GM19452 (cell line): ENCODE data around the gene PROX2.

Experiments used
- ATAC-seq: cut with Tn5 transposase; IDR thresholded peaks from one replicate; pipeline ENCODE4 v1.9.1; 2021; ENCODE audit not compliant: unreplicated experiment

PROX2 gene

DNA sequence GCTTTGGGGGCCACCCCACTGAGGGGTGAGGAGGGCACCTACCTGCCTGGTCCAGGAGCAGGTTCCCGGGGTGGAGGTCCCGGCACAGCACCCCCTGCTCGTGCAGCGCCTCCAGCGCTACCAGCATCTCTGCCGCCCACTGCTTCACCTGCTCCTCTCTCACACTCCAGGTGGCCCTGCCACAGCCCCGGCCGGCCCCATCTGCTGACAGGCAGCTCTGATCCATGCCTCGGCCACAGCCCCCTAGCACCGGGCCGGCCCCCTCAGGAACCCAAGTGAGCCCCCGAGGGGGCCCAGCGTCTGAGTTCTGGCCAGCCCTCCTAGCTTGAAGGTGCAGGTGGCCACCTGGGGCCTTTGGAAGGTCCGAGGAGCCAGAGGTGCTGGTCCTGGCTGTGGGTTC is 33.6 kb upstream of the PROX2 start:
- no peak for ATAC-seq

DNA sequence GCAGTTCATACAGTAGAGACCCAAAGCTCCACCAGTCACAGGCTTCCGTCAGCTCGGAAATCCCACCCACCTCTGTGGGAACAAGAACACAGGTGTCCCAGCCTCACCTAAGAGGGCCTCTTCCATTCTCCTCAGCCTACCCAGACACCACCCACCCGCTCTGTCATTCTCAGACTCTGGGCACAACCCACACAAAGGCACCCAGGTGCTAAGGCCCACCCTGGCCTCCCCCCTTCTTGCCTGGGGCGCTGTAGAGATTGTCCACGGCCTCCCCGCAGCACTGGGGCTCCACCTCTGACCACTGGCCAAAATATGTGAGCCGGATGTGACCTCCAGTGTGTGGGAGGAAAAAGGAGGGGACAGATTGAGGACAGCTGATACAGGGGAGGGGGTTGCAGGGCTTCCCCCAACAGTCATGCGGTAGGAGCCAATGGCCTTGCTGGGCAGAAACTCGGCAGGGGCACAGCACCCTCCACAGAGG is 33.0 kb upstream of the PROX2 start:
- ATAC-seq, result no peak

DNA sequence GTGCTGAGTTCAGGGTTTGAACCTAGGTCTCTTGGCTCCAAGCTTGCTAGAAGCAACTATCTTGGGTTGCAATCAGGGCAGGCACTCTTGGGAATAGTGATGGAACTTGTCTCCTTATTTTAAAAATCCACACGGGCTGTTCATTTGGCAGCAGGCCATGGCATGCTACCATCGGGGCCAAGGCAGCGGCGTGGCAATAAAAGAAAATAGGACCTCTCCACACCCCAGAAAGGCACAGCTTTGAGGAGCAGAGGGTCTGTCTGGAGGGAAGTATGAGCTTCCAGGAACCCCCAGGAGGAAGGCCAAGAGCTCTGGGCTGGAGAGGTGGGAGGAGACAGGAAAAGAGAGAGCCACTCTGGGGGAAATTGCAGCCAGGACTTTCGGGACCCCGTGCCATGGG is 31.8 kb upstream of the PROX2 start:
- ATAC-seq, result no peak

DNA sequence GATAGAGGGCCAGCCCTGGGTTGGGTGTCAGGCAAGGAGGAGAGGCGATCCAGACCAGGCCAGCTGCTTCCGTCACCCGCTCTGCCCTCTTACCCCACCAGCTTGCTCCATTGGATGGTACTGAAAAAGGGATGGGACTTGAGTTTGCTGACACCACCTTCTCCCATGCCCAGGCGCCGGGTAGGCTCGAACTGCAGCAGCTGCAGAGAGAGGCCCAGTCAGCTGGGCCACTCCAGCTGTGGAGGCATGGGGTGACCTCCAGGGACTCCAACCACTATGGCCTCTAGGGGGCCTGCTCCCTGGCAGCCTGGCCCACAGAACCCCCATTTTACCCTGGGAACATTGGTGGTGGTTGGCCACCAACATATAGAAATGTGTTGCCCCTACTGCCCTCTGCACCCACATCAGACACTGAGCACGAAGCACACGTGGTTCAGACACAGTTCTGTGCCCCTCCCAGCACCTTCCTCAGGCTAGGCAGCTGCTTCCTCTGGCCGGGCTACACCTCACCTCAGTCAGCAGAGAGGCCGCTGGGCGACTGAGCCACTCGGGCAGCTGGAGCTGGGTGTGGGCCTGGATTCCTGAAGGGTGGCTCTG is 31.1 kb upstream of the PROX2 start:
- no peak for ATAC-seq

DNA sequence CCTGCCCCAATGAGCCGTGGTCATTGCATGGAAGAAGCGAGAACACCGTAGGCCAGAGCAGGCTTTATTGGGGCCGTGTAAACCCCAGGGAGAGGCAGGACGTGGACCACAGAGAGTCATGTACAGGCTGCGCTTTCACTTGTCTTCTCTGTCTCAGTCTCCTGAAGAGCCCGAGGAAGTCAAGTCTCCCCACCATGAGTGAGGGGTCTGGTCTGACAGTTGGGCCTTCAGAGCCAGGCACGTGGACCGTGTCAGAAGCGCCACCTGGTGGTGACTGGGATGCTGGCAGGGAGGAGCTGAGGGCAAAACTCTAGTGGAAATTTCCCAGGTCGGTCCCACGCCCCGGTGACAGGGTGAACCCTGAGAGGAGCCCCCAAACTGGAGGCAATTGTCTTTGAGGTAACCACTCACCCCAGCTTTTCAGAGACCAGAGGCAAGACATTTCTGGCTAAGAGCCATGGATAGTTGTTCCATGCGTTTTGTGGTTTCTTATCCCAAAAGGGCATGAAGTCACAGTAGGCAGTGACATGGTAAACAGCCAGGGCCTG is 29.7 kb upstream of the PROX2 start:
- no peak for ATAC-seq

DNA sequence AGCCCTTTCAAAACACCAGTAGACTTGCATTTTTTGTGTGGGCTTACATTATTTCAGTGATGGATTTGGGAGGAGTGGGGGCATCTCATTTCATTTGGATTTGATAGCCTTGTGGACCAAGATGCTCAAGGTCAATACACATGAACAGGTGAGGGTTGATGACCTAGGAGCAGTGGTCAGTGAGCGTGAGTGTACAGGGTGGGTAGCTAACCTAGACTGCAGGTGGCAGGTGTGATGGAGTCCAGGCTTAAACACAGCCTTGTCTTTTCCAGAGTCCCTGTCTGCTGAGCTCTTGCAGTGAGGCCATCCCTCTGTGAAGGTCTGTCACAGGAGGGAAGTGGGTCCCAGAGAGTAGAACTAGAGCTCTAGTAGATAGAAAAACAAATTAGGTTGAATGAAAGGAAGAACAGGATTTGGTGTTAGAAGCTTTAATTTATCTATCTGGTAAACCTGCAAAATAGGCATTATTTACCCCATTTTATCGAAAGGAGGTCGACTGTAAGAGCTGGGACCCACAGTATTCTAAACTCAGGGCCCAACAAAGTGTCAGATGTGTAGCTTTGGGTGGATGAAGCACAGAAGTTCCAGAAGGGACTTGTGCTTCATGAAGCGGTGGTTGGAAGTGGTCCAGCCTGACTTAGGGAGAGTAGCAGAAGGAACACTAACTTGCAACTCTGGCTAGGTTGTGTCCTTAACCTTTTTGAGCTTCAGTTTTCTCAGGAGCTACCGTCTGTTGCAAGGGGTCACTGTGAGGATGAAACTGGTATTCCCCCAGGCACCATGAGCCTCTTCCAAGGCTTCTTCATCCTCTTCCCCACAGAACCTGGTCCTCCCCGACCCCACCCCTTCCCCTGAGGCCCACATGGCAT is 28.9 kb upstream of the PROX2 start:
- ATAC-seq, result no peak

DNA sequence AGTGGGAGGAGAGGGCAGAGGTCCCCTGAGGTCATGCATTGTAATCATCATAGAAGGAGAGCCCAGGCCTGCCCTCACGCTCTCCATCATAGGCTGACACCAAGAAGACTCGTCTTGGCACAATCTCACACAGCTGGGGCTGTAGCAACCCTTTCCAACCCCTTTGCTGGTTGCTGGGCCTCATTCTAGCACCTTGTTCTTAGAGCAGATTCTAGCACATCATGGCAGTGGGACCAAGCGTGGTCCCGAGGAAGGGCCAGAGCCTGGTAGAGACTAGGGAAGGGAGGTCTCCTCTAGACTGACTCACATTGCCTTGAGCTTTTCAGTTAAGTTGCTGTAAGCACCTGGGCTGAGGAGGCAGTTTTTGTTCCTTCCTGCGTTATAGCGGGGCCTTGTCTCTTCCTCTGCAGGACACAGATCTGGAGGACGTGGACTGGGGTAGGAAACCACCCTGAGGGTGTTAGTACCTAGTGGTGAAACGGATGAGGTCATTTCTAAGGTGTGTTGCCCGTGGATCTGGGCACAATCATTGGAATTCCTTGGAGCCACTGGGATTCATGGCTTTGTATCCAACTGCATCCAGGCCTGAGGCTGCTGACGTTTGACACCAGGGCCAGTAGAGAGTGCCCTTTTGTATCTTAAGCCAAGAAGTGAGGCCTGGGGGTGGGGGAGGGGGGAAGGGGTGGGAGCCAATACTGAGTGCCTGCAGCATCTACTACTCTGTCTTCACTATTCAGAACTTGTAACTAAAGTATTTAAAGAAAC is 27.2 kb upstream of the PROX2 start:
- no peak for ATAC-seq

DNA sequence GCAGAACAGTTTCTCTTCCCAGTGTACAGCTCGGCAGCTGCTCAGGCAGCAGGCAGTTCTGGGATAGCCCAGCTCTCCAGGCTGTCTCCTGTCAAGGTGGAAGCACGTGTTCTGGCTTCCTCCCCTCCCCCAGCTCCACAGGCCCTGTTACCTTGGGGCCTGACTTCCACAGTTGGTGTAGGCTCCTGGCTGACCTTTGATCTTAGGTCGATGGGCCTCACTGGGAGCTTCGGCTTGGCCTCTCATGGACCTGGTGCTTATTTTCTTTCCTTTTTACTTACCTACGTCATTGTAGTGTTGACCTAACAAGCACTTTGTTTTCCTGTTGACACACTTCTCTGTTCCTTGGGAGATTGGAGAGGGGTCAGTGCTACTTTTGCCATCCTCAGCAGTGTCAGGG is 22.7 kb upstream of the PROX2 start:
- no peak for ATAC-seq

DNA sequence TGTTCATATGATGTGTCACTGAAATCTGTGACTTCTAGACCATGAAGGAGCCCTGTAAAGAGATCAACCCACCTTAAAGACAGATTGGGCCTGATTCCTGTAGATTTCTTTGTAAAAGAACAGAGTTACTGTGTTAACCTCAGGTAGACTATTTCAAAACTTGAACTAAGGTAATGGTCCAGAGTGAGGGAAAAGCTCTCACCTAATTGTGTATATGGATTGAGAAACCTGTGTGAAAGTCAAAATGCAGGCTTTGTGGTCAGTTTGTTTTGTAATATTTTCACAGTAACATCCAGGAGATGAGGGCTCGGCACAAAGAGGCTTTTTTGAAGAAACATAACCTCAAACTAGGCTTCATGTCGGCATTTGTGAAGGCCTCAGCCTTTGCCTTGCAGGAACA is 22.1 kb upstream of the PROX2 start:
- no peak for ATAC-seq

DNA sequence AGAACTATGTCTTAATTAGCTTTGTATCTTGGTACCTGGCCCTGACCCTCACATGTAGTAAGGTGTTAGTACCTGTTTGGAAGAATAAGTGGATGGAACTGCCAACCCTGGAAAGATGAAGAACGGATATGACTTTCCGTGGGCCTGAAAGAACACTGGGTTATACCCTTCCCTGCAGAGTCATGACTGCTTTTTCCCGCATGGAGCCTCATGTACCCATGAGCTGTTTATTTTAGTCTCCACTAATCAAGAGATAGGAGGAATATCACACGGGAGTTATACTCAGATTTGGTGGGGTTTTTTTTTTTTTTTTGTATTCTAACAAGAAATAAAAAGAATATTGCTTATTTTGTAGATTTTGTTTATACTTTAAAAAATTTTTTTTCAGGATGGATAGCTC is 21.7 kb upstream of the PROX2 start:
- ATAC-seq, result no peak

DNA sequence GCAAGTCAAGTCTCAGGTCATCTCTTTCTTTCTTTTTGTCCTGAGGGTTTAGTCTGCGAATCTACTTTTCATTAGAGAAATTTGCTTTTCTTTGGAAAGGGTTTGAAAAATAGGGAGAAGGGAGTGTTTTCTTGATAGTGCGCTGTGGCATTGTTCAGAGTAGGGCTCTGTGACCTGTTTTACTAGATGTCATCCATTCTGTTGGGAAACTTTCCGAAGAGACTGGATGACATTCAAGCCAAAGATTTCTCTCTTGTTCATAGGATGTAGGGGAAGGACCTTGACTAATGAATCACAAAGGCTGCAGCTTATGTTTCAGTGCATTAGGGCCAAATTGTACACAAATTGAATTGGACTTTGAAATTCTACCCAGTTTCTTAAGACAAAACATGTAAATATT is 20.5 kb upstream of the PROX2 start:
- ATAC-seq, result no peak

DNA sequence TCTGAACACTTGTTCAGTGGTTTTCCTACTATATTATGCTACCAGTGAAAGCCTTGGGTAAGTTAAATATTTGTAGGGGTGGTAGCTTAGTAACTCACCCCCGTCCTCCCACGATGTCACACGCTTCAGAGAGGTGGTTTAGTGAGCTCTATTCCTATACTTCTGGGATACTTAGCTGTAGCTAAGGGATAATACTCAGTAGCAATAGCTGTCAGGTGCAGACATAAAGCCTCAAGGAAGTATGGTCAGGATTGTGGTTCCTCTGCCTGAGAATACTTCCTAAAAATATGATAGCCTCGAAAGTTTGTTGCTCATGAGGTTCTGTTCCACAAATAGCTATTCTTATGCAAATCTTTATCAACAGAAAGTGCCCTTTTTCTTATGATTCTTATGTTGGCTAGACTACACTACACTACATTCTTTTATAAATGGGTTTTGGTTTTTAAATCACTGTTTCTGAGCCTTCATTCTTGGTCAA is 17.7 kb upstream of the PROX2 start:
- peak; percentile 64 for ATAC-seq

DNA sequence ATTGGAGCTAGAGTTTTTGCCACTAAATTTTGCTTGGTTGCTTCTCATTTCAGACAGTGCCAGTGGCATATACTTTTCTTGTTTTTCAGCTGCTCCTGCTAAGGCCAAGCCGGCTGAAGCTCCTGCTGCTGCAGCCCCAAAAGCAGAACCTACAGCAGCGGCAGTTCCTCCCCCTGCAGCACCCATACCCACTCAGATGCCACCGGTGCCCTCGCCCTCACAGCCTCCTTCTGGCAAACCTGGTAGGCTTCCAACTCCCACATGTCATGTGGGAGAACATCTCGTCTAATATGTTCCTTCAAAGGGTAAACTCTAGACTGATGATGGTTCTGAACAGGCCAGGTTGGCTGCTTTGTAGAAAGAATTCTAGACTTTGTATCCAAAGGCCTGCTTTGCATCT is 16.8 kb upstream of the PROX2 start:
- ATAC-seq, result no peak

DNA sequence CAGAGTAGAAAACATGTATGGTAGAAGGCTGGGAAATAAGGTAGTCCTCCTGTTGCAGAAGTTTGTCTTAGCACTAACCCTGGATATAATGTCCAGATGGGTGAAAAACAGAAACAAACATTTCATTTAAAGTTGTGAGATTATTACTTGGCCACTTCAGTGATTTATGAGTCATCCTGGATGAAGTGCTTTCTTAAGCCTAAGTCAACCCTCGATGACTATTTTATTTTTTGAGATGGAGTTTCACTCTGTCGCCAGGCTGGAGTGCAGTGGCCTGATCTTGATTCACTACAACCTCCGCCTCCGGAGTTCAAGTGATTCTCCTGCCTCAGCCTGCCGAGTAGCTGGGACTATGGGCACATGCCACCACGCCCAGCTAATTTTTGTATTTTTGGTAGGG is 15.9 kb upstream of the PROX2 start:
- ATAC-seq, result no peak

DNA sequence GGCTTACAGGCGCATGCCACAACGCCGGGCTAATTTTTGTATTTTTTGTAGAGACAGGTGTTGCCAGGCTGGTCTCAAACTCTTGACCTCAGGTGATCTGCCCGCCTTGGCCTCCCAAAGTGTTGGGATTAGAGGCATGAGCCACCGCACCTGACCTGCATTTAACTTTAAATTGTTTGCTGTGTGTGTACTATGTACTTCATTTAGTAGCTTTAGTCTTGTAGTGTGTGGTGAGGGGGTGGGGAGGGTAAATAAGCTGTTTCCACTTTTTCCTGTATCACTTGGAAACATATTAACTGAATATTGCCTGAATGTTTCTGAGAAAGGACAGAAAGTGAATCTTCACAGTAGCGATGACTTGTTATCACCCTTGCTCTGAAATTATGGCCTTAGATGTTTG is 14.3 kb upstream of the PROX2 start:
- no peak for ATAC-seq

DNA sequence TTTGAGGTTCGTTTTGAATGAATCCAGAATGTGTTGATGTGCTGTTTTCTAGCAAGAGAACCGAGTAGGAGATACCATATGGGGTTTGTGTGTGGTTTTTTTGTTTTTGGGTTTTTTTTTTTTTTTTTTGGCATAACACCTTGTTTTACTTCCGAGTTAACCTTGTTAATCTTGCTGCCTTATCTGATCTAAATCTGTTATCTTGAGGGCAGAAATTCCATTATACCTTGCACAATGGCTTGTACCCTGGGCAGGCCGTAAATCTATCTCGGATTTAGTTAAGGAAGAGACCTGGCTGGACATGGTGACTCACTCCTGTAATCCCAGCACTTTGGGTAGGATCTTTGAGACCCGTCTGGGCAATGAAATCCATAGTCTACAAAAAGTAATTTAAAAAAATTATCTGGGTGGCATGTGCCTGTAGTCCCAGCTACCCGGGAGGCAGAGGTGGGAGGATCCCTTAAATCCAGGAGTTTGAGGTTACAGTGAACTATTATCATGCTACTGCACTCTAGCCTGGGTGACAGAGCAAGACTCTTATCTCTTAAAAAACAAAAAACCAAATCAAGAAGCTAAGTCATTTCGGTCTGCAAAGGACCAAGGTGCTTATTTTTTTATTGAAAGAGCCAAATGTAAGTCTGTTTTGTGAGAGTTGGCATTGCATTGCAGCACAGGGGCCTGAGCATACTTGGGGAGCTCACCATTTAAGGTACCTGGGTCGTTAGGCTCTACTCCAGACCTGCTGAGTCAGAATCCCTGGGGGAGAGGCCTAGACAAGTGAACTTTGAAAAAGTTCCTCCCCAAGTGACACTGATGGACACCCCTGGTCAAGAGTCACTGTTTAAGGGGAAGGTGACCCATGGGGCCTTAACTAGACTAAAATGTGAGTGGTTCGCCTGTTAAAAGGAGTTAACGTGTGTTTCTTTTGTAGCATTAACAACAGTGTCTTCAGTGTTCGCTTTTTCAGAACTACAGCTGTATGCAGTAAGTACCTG is 12.5 kb upstream of the PROX2 start:
- no peak for ATAC-seq

DNA sequence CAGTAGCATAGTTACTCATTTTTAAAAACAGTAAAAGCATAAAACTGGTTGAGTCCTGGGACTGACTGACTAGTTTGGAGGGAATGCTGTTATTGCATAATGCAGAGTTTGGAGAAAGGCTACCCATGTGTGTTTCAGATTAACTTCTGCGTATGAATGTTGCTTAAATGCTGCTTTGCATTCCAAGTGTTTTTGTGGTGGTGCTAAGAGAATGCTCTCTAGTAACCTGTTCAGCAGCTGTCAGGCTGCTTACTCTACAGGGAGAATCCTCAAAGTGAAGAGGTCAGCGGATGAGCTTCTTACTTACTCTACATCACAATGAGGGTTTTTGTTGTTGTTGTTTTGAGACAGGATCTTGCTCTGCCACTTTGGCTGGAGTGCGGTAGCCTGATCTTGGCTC is 10.1 kb upstream of the PROX2 start:
- no peak for ATAC-seq

DNA sequence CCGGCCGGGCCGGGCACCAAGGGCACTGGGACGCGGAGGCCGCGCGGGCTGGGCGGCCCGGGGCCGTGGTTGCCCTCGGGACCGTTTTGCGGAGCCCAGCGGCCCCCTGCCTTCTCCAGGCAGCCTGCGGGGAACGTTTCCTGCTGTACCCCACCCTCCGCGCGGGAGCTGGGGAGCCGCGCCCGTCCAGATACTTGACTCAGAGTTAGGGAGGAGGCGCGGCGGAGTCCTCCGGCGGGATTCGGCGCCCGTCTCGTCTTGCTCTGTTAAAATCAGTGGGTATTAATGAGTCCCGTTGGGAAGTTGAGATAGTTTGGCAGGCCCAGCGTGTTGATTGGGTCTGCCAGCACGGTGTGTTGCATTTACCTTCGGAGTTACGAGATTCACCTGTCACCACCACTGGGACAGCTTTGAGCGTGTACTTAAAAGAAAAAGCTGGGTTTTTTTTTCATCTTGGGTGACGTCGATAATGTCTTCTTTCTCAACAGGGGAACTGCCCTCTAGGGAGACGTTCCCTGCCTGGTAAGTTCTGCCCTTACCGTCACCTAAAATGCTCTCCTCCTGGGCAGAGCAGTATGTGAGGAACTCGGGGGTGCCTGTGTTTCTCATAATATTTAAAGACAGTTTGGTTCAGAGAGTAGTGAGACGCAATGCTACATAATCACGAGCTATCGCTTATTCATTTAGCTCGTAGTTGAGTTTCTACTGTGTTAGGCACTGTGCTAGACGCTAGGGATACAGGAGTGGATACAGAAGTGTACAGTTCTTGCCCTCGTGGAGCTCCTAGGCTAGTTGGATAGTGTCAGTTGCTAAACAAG is 6.4 kb upstream of the PROX2 start:
- peak; percentile 44 for ATAC-seq

DNA sequence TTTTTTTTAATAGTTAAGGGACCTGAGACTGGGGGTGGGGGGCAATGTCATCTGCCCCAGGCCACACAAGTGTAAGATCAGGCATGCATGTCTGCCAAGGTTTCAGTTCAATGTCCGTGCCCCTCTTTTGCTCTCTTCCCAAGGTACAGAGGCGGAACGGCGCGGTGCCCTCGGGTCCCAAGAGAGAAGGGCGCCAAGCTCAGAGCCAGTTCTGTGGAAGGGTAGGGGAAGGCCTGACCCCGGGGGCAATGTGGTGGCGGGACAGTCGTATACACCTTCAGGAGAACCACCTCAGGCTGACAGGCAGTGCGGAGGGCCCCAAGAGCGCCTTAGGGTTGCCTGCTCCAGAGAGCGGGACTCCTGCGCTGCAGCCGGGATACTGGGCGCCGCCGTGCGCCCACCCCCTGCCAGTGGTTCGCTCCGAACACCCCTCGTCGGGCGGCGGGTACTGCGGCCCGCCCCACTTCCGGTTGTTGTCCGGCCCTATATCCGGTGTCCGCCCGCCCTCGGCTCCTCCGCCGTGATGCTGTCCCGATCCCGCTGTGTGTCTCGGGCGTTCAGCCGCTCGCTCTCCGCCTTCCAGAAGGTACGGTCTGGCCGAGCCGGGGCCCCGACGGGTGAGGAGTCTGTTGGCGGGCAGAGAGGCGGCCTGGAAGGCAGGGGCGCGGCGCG is 5.6 kb upstream of the PROX2 start, which contains the start of gene DLST:
DLST (plus strand) TSS at position 486 of the 672 bp plus-strand sequence; CDS start at position 524, 38 bp downstream.
- ATAC-seq, result peak; percentile 97
